NCI-H187 (cell line): ENCODE measurements around the gene UTP18.
"Not testable (repeated sequence)": the region's sequence is repeated elsewhere in the genome, so short reads cannot be mapped to it uniquely, and the experiment has no call there.

Experiments
- DNase-seq, 2 experiments: peaks; one replicate each; lab custom pipeline; 2025; lab: John Stamatoyannopoulos, UW

UTP18 gene

GRCh38 chr17:51258756-51259563, 1.4 kb upstream of the UTP18 start:
- no peak for DNase-seq

DNA sequence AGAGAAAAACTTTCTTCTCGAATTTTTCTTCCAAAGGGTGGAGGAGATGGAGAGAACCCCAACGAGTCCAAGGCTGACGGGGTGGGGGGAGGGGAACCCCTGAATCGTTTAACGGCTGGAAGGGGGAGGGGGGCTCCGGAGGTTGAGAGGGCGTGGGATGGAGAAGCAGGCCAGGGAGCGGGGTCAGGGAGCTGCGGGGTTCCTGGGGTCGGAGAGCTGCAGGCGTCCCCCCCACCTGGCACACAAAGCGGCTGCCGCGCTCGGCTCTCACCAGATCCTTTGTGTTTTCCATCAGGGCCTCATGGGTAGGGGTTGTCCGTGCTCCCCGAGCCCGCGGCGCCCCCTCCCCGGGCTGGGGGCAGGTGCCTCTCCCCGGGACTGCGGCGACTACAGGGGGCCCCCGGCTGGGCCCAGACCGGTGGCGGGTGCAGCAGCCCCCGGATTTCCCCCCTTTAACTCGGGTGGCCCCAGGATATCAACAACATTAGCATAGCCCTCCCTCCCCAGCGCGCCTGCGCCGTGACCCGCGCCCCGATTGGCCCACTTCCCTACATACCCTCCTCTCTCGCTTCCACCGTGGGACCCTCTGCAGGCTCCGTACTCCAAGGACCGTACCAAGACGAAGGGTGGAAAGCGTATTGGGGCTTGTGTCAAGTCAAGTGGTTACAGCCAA, 646 bp upstream of the UTP18 start, which contains the start of gene MBTD1:
TSS of gene MBTD1 (minus strand) at position 486 of the 673 bp plus-strand sequence. CDS start 34,888 bp downstream, outside the sequence.
- DNase-seq = peak in 1 of 2 experiments; percentile 84

DNA sequence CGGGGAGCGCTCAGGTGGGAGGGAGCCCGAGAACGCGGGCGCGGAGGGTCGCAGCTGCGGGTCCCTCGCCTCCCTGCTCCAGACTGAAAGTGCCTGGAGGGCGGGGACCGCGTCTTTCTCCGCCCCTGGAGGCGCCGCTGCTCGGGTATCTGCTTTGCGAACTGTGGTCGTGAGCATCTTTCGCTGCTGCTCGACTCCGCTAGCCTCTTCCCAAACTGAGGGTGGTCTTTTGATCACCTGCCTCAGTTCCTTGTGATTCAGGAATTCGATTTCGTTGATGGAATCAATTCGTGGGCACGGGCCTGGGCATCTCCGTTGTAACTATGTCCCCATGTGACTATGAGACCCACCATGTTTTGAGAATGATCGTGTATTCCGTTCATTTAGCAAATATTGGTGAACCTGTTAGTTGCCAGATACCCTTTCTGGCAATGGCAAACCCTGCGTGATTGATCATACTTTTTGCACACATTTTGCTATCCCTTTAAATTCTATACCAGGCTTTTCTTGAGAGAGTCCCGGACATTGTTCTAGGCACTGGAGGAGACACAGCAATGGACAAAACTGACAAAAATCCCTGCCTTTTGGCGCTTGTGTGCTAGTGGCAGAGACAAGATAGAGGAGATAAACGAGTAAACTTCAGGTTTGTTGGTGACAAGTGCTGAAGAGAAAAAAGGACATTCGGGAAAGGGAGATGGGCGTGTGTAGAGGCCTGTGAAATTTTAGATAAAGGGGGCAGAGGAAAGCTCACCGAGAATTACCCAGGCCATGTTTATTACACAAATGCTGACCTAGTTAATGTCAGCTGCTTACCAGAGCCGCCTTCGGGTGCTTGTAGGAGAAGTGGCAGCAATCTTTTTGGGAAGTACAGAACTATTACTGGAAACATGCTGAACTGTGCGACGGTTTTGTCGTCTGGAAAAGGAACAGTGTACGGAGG, 948 bp downstream of the UTP18 start:
- DNase-seq = no peak

GRCh38 chr17:51263006-51263405, 2.7 kb downstream of the UTP18 start:
- DNase-seq = no peak

DNA sequence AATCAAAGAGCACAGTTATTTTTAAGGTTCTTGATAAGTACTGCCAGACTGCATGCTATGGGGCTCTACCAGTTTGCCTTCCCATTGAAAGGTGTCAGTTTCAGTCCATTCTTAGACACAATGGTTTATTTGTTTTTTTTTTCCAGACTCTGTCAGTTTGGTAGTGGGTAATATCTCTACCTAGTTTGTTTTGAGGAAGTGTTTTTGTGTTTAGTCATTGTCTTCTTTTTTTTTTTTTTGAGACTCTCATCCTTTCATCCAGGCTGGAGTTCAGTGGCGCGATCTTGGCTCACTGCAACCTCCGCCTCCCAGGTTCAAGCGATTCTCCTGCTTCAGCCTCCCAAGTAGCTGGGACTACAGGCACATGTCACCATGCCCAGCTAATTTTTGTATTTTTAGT, 4.1 kb downstream of the UTP18 start:
- not testable (repeated sequence) for DNase-seq

DNA sequence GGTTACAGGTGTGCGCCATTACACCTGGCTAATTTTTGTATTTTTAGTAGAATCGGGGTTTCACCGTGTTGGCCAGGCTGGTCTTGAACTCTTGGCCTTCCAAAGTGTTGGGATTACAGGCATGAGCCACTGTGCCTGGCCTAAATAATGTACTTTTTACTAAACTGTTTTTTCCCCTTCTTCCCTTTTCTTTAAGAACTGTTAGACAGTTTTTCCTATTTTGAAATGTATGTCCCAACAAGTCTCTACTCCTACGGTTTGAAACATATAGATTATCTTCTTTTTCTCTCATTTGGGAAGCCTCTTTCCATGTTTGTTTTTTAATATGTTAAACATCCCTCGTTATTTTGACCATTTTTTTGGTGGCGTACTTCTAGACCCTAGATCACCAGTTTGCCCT, 9.6 kb downstream of the UTP18 start:
- no peak for DNase-seq

GRCh38 chr17:51270636-51271035, 10.3 kb downstream of the UTP18 start:
- no peak for DNase-seq

GRCh38 chr17:51272812-51273211, 12.5 kb downstream of the UTP18 start:
- DNase-seq = no peak

DNA sequence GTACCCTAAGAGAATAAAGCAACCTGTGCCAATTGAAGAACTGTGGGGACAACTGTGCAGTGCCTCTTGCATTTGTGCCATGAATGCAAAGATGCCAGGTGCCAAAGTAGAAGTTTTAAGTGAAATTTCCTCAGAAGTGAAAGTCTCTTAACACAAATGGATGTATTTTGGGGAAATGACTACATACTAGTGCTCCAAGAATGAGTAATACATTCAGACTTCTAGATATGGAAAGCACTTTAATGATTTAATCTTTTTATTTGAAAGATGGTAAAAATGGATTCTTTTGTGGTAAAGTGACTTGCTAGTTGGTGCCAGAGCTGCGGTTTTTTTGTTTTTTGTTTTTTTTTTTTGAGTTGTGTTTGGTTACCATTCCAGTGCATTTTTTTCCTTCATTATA, 15.0 kb downstream of the UTP18 start:
- DNase-seq = no peak

DNA sequence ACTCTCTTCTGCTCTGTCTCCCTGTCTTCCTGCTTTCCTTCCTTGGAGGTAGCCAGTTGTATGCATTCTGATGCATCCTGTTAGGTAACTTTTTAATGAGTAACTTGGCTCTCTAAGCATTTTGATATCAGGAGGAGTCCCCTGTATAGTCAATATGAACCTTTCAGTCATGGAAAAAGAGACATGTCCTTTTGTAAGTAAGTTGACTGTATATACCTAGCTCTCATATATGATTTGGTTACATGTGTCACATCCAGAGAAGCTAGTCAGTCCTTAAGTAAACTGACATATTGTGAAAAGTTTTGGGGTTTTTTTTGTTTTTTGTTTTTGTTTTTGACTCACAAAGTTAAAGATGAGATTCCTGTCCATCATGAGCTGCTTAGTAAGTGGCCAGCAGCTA, 18.8 kb downstream of the UTP18 start:
- DNase-seq = no peak

DNA sequence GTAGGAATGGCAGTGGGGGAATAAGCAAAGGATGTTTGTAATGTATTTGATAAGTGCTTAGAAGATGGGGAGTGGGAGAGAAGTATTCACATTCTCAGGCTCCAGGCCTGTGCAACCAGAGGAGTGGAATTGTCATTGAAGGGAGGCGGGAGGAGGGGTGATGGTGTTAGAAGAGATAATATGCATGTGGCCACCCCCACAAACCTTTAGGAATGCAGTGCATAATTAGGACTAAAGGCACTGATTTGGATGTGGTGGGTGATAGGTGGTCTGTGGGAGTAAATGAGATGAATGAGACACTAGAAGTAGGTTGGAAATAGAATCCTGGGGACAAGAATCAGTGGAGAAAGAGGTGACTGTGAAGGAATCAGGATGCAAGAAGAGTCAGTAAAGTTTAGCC, 27.1 kb downstream of the UTP18 start:
- no peak for DNase-seq

- DNase-seq = no peak
Observed at GRCh38 chr17:51289696-51290111, 29.4 kb downstream of the UTP18 start.

DNA sequence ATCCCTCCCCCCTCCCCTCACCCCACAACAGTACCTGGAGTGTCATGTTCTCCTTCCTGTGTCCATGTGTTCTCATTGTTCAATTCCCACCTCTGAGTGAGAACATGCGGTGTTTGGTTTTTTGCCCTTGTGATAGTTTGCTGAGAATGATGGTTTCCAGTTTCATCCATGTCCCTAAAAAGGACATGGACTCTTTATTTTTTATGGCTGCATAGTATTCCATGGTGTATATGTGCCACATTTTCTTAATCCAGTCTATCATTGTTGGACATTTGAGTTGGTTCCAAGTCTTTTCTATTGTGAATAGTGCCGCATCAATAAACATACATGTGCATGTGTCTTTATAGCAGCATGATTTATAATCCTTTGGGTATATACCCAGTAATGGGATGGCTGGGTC, 34.0 kb downstream of the UTP18 start:
- DNase-seq = not testable (repeated sequence)

- DNase-seq = no peak
Observed at GRCh38 chr17:51298508-51299371, 38.4 kb downstream of the UTP18 start.

- DNase-seq = no peak
Observed at GRCh38 chr17:51299859-51300258, 39.5 kb downstream of the UTP18 start.

GRCh38 chr17:51305182-51305581, 44.8 kb downstream of the UTP18 start:
- DNase-seq = no peak

GRCh38 chr17:51312003-51312402, 51.7 kb downstream of the UTP18 start:
- not testable (repeated sequence) for DNase-seq

GRCh38 chr17:51319186-51319585, 58.8 kb downstream of the UTP18 start:
- no peak for DNase-seq

DNA sequence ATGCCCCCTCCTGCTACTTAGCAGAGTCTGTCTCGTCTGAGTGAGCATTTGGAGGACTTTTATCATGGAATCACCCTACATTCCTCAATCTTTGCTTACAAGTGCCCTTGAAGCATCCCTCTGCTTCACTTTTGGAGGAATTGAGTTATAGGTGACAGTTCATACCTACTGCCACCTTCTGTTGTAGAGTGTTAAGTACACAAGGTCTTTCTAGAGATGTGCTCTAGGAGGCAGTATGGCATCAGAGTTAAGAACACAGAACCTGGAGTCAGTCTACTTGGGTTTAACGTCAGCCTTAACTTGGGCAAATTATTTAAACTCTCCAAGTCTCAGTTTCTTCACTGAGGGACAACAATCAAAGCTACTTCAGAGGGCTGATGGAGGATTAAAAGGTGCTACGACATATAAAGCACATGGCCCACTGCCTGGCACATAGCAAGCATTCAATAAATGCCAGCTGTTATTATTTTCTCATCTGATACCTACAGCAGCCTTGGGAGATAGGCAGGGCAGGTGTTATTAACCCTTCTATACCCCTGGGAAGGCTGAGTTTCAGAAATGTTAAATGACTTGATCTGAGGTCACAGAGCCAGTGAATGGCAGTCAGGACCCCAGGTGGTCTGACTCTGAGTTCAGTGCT, 62.2 kb downstream of the UTP18 start:
- DNase-seq = no peak

DNA sequence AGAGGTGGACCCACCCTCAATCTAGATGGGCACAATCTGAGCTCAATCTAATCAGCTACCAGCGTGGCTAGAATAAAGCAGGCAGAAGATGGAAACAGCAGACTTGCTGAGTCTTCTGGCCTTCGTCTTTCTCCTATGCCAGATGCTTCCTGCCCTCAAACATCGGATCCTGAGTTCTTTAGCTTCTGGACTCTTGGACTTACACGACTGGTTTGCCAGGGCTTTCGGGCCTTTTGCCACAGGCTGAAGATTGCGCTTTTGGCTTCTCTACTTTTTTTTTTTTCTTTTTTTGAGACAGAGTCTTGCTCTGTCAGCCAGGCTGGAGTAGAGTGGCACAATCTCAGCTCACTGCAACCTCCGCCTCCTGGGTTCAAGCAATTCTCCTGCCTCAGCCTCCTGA, 65.1 kb downstream of the UTP18 start:
- DNase-seq = no peak
